Fibroblast of villous mesenchyme (primary cell): Measurements from ENCODE around the gene TRIOBP. TPM values are rescaled to one million over a fixed set of nuclear protein-coding genes. Genes with fewer than 3 reads are reported as not detected.

ENCODE experiments used
- DNase-seq: peaks from one replicate; pipeline ENCODE4 v3.0.0-alpha.2; 2010; ENCODE audit warnings: low read depth
- H3K4me3 ChIP-seq: 2 replicates; pipeline ENCODE4 v1.5.1; 2011; ENCODE audit warnings: low read depth, mild to moderate bottlenecking, low read length
- CTCF ChIP-seq: IDR thresholded peaks from 2 replicates; pipeline ENCODE4 v1.5.1; 2012; ENCODE audit warnings: low read depth, mild to moderate bottlenecking, low read length; ENCODE audit not compliant: insufficient read depth
- total RNA-seq: library from RNA; depleted of rRNA; stranded (reverse); fragments of >200 nt; gene quantifications from 2 replicates; pipeline ENCODE4 v1.2.3, GENCODE V29; 2012

The TRIOBP gene
- total RNA-seq, 1 donor = 121 TPM

- no peak overlapping the region for H3K4me3 ChIP-seq
- no peak for DNase-seq
- TF ChIP-seq CTCF = no peak
These were observed 66.8 kb downstream of the TRIOBP start for GRCh38 chr22:37763652-37764051.

DNA sequence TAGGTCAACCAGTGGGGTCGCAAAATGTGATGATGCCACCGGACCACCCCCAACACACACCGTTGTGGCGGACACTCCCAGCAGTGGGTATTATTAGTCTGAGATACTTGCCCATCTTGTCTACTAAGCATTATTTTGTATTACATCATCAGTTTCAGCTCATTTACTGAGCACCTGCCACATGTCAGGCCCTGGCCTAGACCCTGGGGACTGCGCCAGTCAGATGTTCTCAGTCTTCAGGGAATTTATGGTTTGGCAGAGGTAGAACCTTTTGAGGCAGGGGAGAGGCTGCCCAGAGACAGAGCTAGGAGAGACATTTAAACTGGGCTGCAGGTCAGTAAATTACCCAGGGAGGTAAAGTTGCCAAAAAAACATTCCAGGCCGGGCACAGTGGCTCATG is 67.8 kb downstream of the TRIOBP start:
- no peak for DNase-seq
- no peak for TF ChIP-seq CTCF
- H3K4me3 ChIP-seq = no peak overlapping the region

DNA sequence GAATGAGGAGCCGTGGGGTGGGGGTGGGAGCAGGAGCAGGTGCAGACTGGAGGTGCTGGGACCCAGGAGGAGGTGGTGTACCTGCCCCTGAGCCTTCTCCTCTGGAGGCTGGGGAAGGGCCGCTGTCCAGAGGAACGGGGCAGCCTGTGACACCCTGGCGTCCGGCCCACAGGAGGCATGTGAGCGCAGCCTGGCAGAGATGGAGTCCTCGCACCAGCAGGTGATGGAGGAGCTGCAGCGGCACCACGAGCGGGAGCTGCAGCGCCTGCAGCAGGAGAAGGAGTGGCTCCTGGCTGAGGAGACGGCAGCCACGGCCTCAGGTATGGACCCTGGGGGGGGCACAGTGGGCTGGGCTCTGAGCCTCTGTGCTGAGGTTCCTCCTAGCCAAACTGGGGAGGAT is 68.7 kb downstream of the TRIOBP start:
- H3K4me3 ChIP-seq = no peak overlapping the region
- TF ChIP-seq CTCF = no peak
- DNase-seq = no peak

DNA sequence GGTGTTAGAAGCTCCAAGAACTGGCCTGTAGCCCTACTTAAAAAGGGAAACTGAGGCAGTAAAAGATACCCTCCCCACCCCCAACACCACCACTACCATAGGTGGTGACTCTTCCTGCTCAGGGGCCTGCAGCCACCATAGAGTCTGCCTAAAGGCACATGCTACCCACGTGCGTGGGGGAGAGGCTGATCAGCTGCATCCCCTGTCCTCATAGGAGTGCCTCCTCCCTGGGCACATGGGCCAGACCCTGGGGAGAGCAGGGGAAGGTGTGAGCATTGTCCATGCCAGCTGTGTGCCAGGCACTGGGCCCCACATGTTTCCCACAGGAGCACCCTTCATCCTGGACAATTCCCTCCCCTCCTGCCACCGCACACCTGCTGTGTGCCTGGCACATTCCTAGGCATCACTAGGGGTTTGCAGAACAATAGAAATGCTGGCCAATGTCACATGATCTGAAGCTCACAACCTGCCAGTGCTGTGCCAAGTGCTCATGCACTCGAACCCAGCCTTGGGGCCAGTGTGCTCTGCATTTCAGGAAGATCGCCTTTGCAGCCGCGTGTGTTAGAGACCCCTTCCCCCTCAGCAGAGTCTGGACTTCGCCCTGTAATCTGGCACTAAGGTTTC is 69.2 kb downstream of the TRIOBP start:
- TF ChIP-seq CTCF = no peak
- H3K4me3 ChIP-seq = no peak overlapping the region
- DNase-seq = no peak

- no peak overlapping the region for H3K4me3 ChIP-seq
- TF ChIP-seq CTCF = peak; percentile 47
- DNase-seq = no peak
These were observed 71.4 kb downstream of the TRIOBP start for GRCh38 chr22:37768273-37768672.

- no peak overlapping the region for H3K4me3 ChIP-seq
- TF ChIP-seq CTCF = no peak
- no peak for DNase-seq
These were observed 72.2 kb downstream of the TRIOBP start for GRCh38 chr22:37769056-37769455.

GRCh38 chr22:37771081-37771480 is 74.2 kb downstream of the TRIOBP start:
- no peak for TF ChIP-seq CTCF
- no peak for DNase-seq
- no peak overlapping the region for H3K4me3 ChIP-seq
